ENCODE results near the gene IFI16.
"Not testable (repeated sequence)": the region's sequence is repeated elsewhere in the genome, so short reads cannot be mapped to it uniquely, and the experiment has no call there.

The IFI16 gene

GRCh38 chr1:159000070-159000409, 9.7 kb upstream of the IFI16 start:
- H3K4me3 Mint-ChIP-seq, result peak overlapping the region; percentile 94
- H3K4me1 Mint-ChIP-seq, result peaks cover 57% of the 10 kb centered on the region
- peak overlapping the region; percentile 99 for H3K27ac Mint-ChIP-seq
- H3K9me3 Mint-ChIP-seq, result peaks cover 3% of the 10 kb centered on the region
- TF ChIP-seq, protein P1, sequence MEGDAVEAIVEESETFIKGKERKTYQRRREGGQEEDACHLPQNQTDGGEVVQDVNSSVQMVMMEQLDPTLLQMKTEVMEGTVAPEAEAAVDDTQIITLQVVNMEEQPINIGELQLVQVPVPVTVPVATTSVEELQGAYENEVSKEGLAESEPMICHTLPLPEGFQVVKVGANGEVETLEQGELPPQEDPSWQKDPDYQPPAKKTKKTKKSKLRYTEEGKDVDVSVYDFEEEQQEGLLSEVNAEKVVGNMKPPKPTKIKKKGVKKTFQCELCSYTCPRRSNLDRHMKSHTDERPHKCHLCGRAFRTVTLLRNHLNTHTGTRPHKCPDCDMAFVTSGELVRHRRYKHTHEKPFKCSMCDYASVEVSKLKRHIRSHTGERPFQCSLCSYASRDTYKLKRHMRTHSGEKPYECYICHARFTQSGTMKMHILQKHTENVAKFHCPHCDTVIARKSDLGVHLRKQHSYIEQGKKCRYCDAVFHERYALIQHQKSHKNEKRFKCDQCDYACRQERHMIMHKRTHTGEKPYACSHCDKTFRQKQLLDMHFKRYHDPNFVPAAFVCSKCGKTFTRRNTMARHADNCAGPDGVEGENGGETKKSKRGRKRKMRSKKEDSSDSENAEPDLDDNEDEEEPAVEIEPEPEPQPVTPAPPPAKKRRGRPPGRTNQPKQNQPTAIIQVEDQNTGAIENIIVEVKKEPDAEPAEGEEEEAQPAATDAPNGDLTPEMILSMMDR (IDR thresholded peaks at IDR 0.05), result no peak
- H3K36me3 Mint-ChIP-seq (ENCODE audit: low read depth), result no peaks in the 10 kb centered on the region
- H3K27me3 Mint-ChIP-seq (ENCODE audit: low read depth, poor library complexity), result no peaks in the 10 kb centered on the region
- no peak for DNase-seq

- Mint-ChIP-seq H3K27ac (peak overlapping the region; percentile 73), H3K36me3 (ENCODE audit: low read depth) (no peaks in the 10 kb centered on the region), H3K9me3 (peaks cover 3% of the 10 kb centered on the region), H3K27me3 (ENCODE audit: low read depth, poor library complexity) (no peaks in the 10 kb centered on the region), H3K4me3 (peak overlapping the region; percentile 94), H3K4me1 (peaks cover 63% of the 10 kb centered on the region)
- TF ChIP-seq, protein P1 (IDR thresholded peaks at IDR 0.05), result no peak
- peak; percentile 31 for DNase-seq
Observed at GRCh38 chr1:159000625-159001024, 9.1 kb upstream of the IFI16 start.

GRCh38 chr1:159005161-159005560, 4.5 kb upstream of the IFI16 start:
- H3K4me3 Mint-ChIP-seq, result peak overlapping the region; percentile 73
- TF ChIP-seq, protein P1 (IDR thresholded peaks at IDR 0.05), result no peak

DNA sequence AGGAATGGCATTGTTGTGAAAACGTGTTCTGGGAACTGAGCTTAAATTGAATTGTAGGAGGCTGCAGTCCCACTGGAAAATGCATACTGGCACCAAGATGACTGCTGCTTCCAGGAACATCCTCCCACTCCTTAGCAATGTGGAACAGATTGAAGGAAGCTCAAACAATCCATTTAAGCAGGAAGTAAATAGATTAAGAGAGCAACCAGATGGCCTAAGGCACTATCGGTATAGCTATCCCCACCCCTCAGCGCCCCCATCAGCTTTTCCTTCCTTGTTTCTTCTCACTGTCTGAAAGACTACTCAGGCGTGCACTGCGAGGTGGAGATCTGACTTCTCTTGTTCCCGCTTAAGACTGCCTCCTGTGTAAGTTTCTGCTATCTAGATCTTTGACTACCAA, 4.0 kb upstream of the IFI16 start:
- DNase-seq, result peak; percentile 38
- peaks cover 89% of the 10 kb centered on the region for H3K4me1 Mint-ChIP-seq
- H3K27ac Mint-ChIP-seq, result peak overlapping the region; percentile 99
- H3K36me3 Mint-ChIP-seq (ENCODE audit: low read depth), result peaks cover 11% of the 10 kb centered on the region
- no peaks in the 10 kb centered on the region for H3K27me3 Mint-ChIP-seq (ENCODE audit: low read depth, poor library complexity)
- TF ChIP-seq, protein P1 (IDR thresholded peaks at IDR 0.05), result no peak
- peak overlapping the region; percentile 73 for H3K4me3 Mint-ChIP-seq
- no peaks in the 10 kb centered on the region for H3K9me3 Mint-ChIP-seq

More at GRCh38 chr1:159005161-159005560, 4.5 kb upstream of the IFI16 start:
- no peak for DNase-seq
- Mint-ChIP-seq H3K27ac (peak overlapping the region; percentile 99), H3K4me1 (peaks cover 87% of the 10 kb centered on the region), H3K27me3 (ENCODE audit: low read depth, poor library complexity) (no peaks in the 10 kb centered on the region), H3K9me3 (no peaks in the 10 kb centered on the region), H3K36me3 (ENCODE audit: low read depth) (peaks cover 6% of the 10 kb centered on the region)

- Mint-ChIP-seq H3K4me1 (peaks cover 89% of the 10 kb centered on the region), H3K36me3 (ENCODE audit: low read depth) (peaks cover 12% of the 10 kb centered on the region), H3K4me3 (peak overlapping the region; percentile 73), H3K27ac (peak overlapping the region; percentile 99)
- DNase-seq; H3K9me3 Mint-ChIP-seq; H3K27me3 Mint-ChIP-seq (ENCODE audit: low read depth, poor library complexity): not testable (repeated sequence)
Observed at GRCh38 chr1:159006210-159006807, 3.4 kb upstream of the IFI16 start.

- H3K9me3 Mint-ChIP-seq, result peaks cover 7% of the 10 kb centered on the region
- no peak for DNase-seq
- H3K27ac Mint-ChIP-seq, result peak overlapping the region; percentile 99
- no peak overlapping the region for H3K4me3 Mint-ChIP-seq
- peaks cover 90% of the 10 kb centered on the region for H3K4me1 Mint-ChIP-seq
- peaks cover 24% of the 10 kb centered on the region for H3K36me3 Mint-ChIP-seq (ENCODE audit: low read depth)
- TF ChIP-seq, protein P1 (IDR thresholded peaks at IDR 0.05), result no peak
- no peaks in the 10 kb centered on the region for H3K27me3 Mint-ChIP-seq (ENCODE audit: low read depth, poor library complexity)
Observed at GRCh38 chr1:159007726-159008125, 2.0 kb upstream of the IFI16 start.

Data from nephron progenitor cell (in vitro differentiated cells).